Measurements from ENCODE around the gene SDF4.

Gene SDF4

DNA sequence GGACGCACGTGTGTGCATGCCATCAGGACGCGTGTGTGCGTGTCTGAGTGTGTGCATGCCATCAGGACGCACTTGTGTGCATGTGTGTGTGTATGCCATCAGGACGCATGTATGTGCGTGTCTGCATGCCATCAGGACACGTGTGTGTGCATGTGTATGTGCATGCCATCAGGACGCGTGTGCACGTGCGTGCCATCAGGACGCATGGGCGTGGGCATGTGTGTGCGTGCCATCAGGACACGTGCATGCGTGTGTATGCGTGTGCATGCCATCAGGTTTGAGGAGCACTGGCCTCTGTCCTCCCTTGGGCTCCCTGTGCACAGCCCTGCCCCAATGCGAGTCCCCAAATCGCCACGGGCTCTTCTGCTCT, 27.3 kb upstream of the SDF4 start (continued):
- TF ChIP-seq KLF10 (tag by site-specific recombination; IDR thresholded peaks at IDR 0.05) (no peak), ZNF785 (tag by site-specific recombination; IDR thresholded peaks at IDR 0.05) (no peak), ZNF510 (tag by site-specific recombination; IDR thresholded peaks at IDR 0.05; ENCODE audit: insufficient replicate concordance) (no peak), ZNF544 (tag by site-specific recombination; IDR thresholded peaks at IDR 0.05) (no peak), ZNF24 (tag by site-specific recombination; IDR thresholded peaks at IDR 0.05) (no peak)

- Histone ChIP-seq H3K27ac (ENCODE audit: extremely low read depth, low read depth, low read length) (no peak overlapping the region), H3K4me3 (ENCODE audit: low read depth, low read length) (no peak overlapping the region), H3K9me3 (ENCODE audit: control insufficient read depth, insufficient read depth, low read depth, low read length) (no peaks in the 10 kb centered on the region), H3K36me3 (ENCODE audit: control insufficient read depth in 2 of 2, insufficient read depth in 1 of 2, low read length in 2 of 2) (peaks cover 6 to 93% of the 10 kb centered on the region in 2 experiments; a peak in 2 of 3 replicates), H3K4me1 (ENCODE audit: control insufficient read depth, insufficient read depth, low read length) (no peaks in the 10 kb centered on the region)
- POLR2A ChIA-PET: interaction anchor here (0.6 to 1.0 kb wide), 3 partner anchors 21 to 365 kb away, joined by 3 to 10 read pairs (median 3); no protein-coding TSS in a partner anchor
- CTCF ChIA-PET: interaction anchor here (0.6 to 0.7 kb wide), 2 partner anchors 10 to 34 kb away, joined by 3 read pairs; no protein-coding TSS in a partner anchor
- TF ChIP-seq ZFP41 (tag by site-specific recombination; IDR thresholded peaks at IDR 0.05; ENCODE audit: borderline replicate concordance) (no peak), ZIC2 (tag by site-specific recombination; IDR thresholded peaks at IDR 0.05) (0 out of 2 replicates have a peak, but pooled peaks have one; percentile 15), GLIS1 (tag by site-specific recombination; IDR thresholded peaks at IDR 0.05) (0 out of 2 replicates have a peak, but pooled peaks have one; percentile 8), BCL11B (tag by site-specific recombination; IDR thresholded peaks at IDR 0.05; ENCODE audit: low read depth) (0 out of 2 replicates have a peak, but pooled peaks have one; percentile 21), GLIS2 (tag by site-specific recombination; IDR thresholded peaks at IDR 0.05) (peak; percentile 52; the same call in 1 of the 2 replicates), PBX3 (CRISPR knock-in tag; IDR thresholded peaks at IDR 0.05) (no peak)
- TF ChIP-seq, protein P1, sequence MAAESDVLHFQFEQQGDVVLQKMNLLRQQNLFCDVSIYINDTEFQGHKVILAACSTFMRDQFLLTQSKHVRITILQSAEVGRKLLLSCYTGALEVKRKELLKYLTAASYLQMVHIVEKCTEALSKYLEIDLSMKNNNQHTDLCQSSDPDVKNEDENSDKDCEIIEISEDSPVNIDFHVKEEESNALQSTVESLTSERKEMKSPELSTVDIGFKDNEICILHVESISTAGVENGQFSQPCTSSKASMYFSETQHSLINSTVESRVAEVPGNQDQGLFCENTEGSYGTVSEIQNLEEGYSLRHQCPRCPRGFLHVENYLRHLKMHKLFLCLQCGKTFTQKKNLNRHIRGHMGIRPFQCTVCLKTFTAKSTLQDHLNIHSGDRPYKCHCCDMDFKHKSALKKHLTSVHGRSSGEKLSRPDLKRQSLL (tag by site-specific recombination; IDR thresholded peaks at IDR 0.05): 0 out of 2 replicates have a peak, but pooled peaks have one; percentile 24
These were observed 25.4 kb upstream of the SDF4 start for GRCh38 chr1:1256956-1257871.

GRCh38 chr1:1255611-1256010, 23.8 kb upstream of the SDF4 start:
- Histone ChIP-seq H3K4me3 (ENCODE audit: low read depth, low read length) (no peak overlapping the region), H3K4me1 (ENCODE audit: control insufficient read depth, insufficient read depth, low read length) (no peaks in the 10 kb centered on the region; the same call in 1 of the 2 replicates), H3K27ac (ENCODE audit: extremely low read depth, low read depth, low read length) (0 out of 2 replicates have a peak overlapping the region, but pooled peaks have one; percentile 14), H3K9me3 (ENCODE audit: control insufficient read depth, insufficient read depth, low read depth, low read length) (no peaks in the 10 kb centered on the region), H3K36me3 (ENCODE audit: control insufficient read depth in 2 of 2, insufficient read depth in 1 of 2, low read length in 2 of 2) (peaks cover 6 to 79% of the 10 kb centered on the region in 2 experiments; a peak in 2 of 3 replicates)
- TF ChIP-seq GLIS1 (tag by site-specific recombination; IDR thresholded peaks at IDR 0.05) (peak; percentile 89), ZNF169 (tag by site-specific recombination; IDR thresholded peaks at IDR 0.05) (no peak)
- POLR2A ChIA-PET: no interaction called here
- CTCF ChIA-PET: no interaction called here

GRCh38 chr1:1255078-1255477, 23.3 kb upstream of the SDF4 start:
- Histone ChIP-seq H3K4me1 (ENCODE audit: control insufficient read depth, insufficient read depth, low read length) (no peaks in the 10 kb centered on the region; the same call in 1 of the 2 replicates), H3K4me3 (ENCODE audit: low read depth, low read length) (no peak overlapping the region), H3K9me3 (ENCODE audit: control insufficient read depth, insufficient read depth, low read depth, low read length) (no peaks in the 10 kb centered on the region), H3K36me3 (ENCODE audit: control insufficient read depth in 2 of 2, insufficient read depth in 1 of 2, low read length in 2 of 2) (peaks cover 6 to 74% of the 10 kb centered on the region in 2 experiments; a peak in 2 of 3 replicates), H3K27ac (ENCODE audit: extremely low read depth, low read depth, low read length) (0 out of 2 replicates have a peak overlapping the region, but pooled peaks have one; percentile 14)
- ChIA-PET CTCF (no interaction called here), POLR2A (no interaction called here)
- no peak for TF ChIP-seq SP3 (tag by site-specific recombination; IDR thresholded peaks at IDR 0.05)
- no peak for TF ChIP-seq YY2 (tag by site-specific recombination; IDR thresholded peaks at IDR 0.05)
- TF ChIP-seq ZNF658 (tag by site-specific recombination; IDR thresholded peaks at IDR 0.05): no peak
- no peak for TF ChIP-seq ZNF341 (tag by site-specific recombination; IDR thresholded peaks at IDR 0.05; ENCODE audit: low read depth)
- TF ChIP-seq REPIN1 (tag by site-specific recombination; IDR thresholded peaks at IDR 0.05; ENCODE audit: low read depth): no peak
